ENCODE measurements around the gene NUTF2.
"Not testable (repeated sequence)": the region's sequence is repeated elsewhere in the genome, so short reads cannot be mapped to it uniquely, and the experiment has no call there.

The NUTF2 gene

DNA sequence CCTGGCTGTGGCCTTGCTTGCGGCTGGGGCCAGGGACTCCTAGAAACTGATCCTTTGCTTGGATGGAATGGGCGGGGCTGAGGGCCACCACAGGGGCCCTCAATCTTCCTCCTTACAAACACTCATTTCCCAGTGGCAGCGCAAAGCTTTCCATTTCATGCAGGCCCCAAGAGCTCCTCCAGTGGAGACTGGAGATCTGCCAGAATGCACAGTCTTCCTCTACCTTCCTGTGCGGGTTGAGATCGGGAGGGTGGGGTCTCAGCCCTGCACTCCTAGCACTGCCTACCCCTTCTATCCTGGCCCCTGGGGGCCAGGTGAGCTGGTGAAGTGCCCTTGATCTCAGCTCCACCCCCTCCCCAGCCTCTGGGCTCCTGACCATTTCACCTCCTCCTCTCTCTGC is 39.7 kb downstream of the NUTF2 start:
- ATAC-seq: no peak

- no peak for ATAC-seq
These were observed 41.6 kb downstream of the NUTF2 start for GRCh38 chr16:67888331-67888730.

DNA sequence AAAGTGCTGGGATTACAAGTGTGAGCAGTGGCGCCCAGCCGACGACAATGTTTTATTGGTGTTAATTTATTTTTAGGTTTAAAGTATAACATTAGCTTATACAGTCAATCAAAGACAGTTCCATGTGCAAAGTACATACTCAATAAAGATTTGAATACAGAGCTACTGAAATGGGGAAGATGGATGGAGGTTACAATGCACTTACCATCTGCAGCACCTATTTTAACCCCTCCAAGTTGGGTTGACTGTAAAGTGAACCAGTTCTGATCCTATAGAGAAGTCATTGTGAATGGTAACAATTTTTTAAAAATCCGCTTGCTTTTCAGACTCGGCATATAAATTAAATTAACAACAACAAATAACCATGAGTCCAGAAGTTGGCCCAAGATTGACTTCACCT is 45.6 kb downstream of the NUTF2 start:
- ATAC-seq: no peak

DNA sequence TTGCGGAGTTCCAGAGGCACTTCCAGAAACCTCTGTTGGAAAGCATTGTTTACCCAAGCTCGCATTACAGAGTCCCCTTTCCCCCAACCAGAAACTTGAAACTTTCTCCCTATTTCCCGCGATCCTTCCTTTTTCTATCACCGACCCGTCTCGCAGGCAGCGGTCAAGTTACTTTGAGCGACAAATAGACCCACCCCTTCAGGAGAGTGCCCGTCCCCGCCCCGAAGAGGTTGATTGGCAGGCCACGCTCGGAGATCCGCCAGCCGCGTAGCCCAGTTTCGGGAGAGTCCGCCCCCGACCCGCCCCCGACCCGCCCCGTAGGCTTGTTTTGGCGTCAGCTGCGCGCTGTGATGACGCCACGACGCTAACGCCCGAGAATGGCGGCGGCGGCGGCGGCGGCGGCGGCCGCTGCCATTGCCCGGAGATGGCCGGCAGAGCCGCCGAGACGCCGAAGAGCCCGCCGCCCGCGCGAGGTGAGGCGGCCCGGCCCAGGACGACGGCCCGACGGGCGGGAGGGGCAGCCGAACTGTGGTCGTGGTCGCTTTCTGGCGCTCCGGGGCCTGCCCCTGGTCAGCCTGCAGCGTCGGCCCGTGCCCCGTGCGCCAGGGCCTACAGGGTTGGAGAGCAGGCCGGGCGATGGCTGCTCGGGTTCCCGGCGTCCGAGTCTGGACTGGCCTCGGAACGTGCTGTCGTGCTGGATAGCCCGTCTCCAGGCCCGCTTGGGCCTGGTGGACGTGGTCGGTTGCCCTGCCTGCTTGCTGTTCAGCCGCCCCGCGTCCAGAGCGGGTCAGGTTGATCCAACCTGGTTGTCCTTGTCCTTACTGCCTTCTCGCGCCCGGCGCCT is 46.4 kb downstream of the NUTF2 start, which contains the start of gene PSKH1:
Gene PSKH1, plus strand, starts transcription at position 356 of the 844 bp plus-strand sequence. CDS start 15,496 bp downstream, outside the sequence.
- ATAC-seq: peak; percentile 98 to 99

GRCh38 chr16:67893743-67894399 is 47.1 kb downstream of the NUTF2 start:
- no peak for ATAC-seq

DNA sequence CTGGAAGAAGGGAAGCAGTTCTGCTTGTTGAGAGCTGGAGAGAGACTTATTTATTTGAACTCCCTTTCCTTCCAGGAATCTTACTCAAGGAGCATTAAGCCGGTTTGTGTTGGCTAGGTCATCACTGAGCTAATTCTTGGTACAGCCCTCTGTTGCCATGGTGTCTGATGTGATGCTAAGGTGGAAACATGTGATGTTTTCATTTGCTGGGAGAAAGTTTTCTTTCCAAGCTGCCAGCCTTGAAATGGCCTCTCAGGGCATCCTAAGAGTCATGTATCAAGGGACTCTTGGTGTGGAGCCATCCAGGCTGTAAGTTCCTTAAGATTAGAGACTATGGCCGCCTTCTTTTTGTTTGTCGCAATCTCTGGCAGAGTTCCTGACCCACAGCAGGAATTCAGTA is 50.5 kb downstream of the NUTF2 start:
- no peak for ATAC-seq

DNA sequence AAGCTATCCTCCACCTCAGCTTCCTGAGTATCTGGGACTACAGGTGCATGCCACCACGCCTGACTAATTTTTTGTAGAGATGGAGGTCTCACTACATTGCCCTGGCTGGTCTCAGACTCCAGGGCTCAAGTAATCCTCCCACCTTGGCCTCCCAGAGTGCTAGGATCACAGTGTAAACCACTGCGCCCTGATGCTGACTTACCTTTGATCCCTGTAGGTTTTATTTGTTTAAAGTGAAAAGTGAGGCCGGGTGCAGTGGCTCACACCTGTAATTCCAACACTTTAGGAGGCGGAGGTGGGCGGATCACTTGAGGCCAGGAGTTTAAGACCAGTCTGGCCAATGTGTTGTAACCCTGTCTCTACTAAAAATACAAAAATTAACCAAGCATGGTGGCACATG is 55.0 kb downstream of the NUTF2 start:
- no peak for ATAC-seq

GRCh38 chr16:67902831-67903230 is 56.1 kb downstream of the NUTF2 start:
- ATAC-seq: no peak

DNA sequence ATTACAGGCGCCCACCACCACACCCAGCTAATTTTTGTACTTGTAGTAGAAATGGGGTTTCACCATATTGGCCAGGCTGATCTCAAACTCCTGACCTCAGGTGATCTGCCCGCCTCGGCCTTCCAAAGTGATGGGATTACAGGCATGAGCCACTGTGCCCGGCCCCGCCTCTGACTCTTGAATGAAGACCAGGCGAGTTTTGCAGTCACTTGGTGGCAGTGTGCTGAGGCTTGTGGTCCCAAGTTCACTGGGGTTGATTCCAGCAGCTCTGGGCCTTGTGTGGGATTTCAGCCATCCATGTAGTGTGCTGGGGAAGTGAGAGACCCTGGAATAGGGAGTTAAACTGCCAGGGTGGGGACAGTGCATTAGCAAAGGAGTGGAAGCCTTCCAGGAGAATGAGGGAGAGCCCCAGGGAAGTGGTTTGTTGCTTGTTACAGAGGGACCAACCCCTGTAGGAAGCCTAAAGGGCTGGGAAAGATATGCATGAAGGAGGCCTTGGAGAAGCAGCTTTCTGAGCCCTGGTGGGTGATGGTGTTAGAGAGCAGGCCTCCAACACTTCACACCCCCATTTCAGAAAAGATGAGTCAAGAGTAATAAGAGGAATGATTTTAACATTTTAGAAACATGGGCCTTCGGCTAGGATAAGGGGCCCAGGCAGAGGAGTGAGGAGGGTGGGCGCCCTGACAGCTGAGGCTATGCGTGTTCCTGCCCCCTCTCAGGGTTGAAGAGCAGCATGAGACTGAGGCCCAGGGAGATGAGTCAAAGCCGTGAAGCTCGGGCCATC is 60.9 kb downstream of the NUTF2 start:
- ATAC-seq: no peak

DNA sequence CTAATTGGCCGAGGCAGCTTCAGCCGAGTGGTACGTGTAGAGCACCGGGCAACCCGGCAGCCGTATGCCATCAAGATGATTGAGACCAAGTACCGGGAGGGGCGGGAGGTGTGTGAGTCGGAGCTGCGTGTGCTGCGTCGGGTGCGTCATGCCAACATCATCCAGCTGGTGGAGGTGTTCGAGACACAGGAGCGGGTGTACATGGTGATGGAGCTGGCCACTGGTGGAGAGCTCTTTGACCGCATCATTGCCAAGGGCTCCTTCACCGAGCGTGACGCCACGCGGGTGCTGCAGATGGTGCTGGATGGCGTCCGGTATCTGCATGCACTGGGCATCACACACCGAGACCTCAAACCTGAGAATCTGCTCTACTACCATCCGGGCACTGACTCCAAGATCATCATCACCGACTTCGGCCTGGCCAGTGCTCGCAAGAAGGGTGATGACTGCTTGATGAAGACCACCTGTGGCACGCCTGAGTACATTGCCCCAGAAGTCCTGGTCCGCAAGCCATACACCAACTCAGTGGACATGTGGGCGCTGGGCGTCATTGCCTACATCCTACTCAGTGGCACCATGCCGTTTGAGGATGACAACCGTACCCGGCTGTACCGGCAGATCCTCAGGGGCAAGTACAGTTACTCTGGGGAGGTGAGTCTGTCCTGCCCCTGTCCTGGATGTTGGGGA is 62.5 kb downstream of the NUTF2 start:
- no peak for ATAC-seq

- no peak for ATAC-seq
These were observed 63.4 kb downstream of the NUTF2 start for GRCh38 chr16:67910158-67910557.

- no peak for ATAC-seq
These were observed 68.2 kb downstream of the NUTF2 start for GRCh38 chr16:67914758-67915495.

DNA sequence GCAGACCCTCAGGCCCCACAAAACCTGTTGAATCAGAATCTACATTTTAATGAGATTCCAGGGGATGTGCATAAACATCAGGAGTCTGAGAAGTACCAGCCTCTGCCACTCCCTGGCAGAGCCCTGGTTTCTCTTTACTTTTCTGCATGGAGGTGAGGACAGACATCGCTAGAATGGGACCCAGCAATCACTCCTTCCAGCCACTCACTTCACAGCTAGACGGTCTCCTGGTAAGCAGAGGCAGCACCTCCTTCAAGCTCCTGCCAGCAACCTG is 68.7 kb downstream of the NUTF2 start:
- not testable (repeated sequence) for ATAC-seq

DNA sequence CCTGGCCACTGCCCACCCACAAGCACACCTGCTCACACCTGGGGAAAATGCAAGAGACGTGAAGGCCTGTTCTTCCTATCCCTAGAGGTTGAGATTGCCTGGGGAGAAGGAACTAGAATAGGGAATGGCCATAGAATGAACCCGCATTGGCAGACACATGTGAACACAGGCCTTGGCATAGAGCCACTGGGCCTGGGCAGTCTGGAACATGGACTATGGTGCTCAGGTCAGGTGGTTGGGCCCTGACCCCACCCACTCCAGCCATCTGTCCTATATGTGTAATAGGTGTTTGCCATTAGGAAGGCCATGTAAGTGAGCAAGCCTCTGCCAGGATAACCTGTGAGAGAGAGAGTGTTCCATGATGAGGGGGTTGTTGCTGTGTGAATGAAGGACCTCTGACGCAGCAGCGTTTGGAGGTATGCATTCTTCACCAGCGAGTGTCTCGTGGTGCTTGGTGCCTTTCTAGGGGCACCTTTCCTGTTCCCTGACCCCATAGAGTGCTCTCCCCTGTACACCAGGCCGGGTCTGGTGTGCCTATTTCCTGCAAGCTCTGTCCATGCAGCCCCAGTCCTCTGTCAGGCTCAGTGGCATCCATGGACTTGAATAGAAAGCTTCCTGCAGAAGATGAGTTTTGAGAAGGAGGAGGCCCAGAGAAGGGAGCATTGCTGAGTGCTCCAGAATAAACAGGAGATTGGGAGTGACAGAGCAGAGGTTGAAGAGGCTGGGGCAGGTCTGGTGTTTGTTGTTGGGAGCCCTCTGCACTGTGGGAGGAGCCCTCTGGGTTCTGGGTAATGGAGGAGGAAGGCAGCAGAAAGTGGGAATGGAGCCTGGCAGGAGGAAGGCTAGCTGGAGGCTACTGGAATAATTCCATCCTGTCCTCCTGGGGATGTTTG is 69.3 kb downstream of the NUTF2 start:
- ATAC-seq: no peak

DNA sequence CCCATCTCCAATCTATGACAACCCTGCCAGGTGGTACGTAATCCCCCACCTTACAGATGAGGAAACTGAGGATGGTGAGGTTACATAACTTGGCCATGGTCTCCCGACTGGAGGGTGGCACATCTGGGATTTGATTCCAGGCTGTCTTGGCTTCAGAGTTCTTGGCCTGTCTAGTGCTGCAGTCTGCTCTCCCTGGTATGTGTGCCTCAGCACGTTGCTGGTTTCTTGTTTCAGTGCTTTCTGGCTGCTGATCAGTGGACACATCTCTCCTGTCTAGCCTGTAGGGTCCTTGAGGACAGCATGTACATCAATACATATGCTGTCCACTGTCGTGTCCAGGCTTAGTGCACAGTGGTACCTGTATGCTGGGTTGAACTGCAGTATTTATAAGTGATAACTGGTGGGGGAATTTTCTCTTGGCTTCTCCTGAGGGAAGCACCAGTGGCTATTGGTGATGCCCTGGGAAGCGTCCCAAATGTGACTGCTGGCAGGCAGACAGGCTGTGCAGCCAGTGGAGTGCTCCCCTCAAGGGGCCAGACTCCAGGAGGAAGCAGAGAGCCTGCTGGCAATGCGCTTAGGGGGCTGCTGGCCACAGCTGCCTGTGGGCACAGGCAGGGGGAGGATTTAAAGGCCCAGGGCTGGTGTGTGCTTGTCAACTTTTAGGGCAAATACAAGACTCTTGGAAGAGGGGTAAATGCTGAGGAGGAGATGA is 70.6 kb downstream of the NUTF2 start:
- ATAC-seq: peak in 1 of 2 donors; percentile 3

GRCh38 chr16:67917852-67918236 is 71.1 kb downstream of the NUTF2 start:
- ATAC-seq: peak; percentile 100

DNA sequence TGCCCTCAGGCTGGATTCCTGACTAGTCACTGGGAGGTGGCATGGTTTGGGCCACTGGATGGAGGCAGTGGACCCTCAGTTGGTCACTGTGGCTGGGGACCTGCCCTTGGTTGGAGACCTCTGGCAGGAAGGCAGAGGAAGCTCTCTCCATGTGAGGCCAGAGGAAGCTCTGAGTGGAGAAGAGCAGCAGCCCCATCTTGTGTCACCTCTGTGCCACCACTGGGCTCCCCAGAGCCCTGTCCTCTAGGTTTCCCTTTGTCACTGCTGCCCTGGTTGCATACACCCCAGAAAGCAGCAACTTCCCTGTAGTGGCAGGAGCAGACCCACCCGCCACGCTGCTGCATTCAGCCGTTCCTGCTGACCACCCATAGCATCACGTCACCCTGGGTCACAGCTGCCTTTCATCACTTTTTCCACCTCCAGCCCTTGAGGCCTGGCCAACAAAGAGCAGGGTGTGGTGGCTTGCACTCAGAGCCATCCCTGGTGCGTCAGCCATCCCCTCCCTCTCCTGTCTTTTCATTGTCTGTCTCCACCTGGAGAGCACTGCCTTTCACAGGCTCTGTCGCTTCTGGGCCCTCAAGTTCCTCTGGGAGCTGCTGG is 73.0 kb downstream of the NUTF2 start:
- no peak for ATAC-seq
